HepG2 (cell line): ENCODE measurements around the gene C11orf65. TPM values are rescaled to one million over a fixed set of nuclear protein-coding genes. Genes with fewer than 3 reads are reported as not detected.

Source experiments
- CENPX ChIP-seq: sonication (generic); formaldehyde crosslinking; IDR thresholded peaks from 2 replicates; pipeline ENCODE4 v1.9.0; 2021; ENCODE audit warnings: mild to moderate bottlenecking, missing genetic modification reagents, moderate library complexity
- DNMT3B ChIP-seq: conservative IDR thresholded peaks from 2 replicates; pipeline ENCODE4 v1.6.1; 2016; ENCODE audit warnings: missing biosample characterization, control low read depth
- GATAD2A ChIP-seq: IDR thresholded peaks from 2 replicates; pipeline ENCODE4 v1.6.1; 2016
- IRF2 ChIP-seq: IDR thresholded peaks from 2 replicates; pipeline ENCODE4 v1.6.1; 2018; ENCODE audit warnings: missing genetic modification reagents, missing compliant biosample characterization
- KLF6 ChIP-seq: IDR thresholded peaks from 2 replicates; pipeline ENCODE4 v1.8.0; 2016; ENCODE audit warnings: missing biosample characterization, missing genetic modification reagents
- PTBP1 ChIP-seq: fragments of 200-400 bp; formaldehyde crosslinking; IDR thresholded peaks from 2 replicates; pipeline ENCODE4 v1.6.1; 2018; ENCODE audit warnings: low read length, low read depth; ENCODE audit not compliant: poor library complexity, severe bottlenecking
- REL ChIP-seq: sonication (generic); formaldehyde crosslinking; conservative IDR thresholded peaks from 2 replicates; pipeline ENCODE4 v1.8.0; 2022; ENCODE audit warnings: mild to moderate bottlenecking, missing genetic modification reagents, moderate library complexity
- XRCC5 ChIP-seq: fragments of 200-400 bp; formaldehyde crosslinking; optimal IDR thresholded peaks from 2 replicates; pipeline ENCODE3; 2017; ENCODE audit warnings: mild to moderate bottlenecking, low read length
- ZBTB8A ChIP-seq: sonication (generic); formaldehyde crosslinking; IDR thresholded peaks from 2 replicates; pipeline ENCODE4 v1.4.0; 2020; ENCODE audit warnings: mild to moderate bottlenecking, low read depth, missing genetic modification reagents, borderline replicate concordance
- ZFP37 ChIP-seq: sonication (generic); formaldehyde crosslinking; IDR thresholded peaks from 2 replicates; pipeline ENCODE4 v1.4.0; 2020; ENCODE audit warnings: missing genetic modification reagents, borderline replicate concordance
- ZNF234 ChIP-seq: sonication (generic); formaldehyde crosslinking; conservative IDR thresholded peaks from 2 replicates; pipeline ENCODE4 v1.5.1; 2020; ENCODE audit warnings: mild to moderate bottlenecking, missing genetic modification reagents
- ZNF251 ChIP-seq: sonication (generic); formaldehyde crosslinking; IDR thresholded peaks from 2 replicates; pipeline ENCODE4 v1.9.0; 2021; ENCODE audit warnings: mild to moderate bottlenecking, missing genetic modification reagents
- ZNF557 ChIP-seq: sonication (generic); formaldehyde crosslinking; IDR thresholded peaks from 2 replicates; pipeline ENCODE4 v1.4.0; 2020; ENCODE audit warnings: missing genetic modification reagents
- ZNF558 ChIP-seq: sonication (generic); formaldehyde crosslinking; IDR thresholded peaks from 2 replicates; pipeline ENCODE4 v1.9.0; 2022; ENCODE audit warnings: mild to moderate bottlenecking, missing genetic modification reagents, borderline replicate concordance
- ZNF781 ChIP-seq: sonication (generic); formaldehyde crosslinking; IDR thresholded peaks from 2 replicates; pipeline ENCODE4 v1.5.1; 2020; ENCODE audit warnings: borderline replicate concordance, mild to moderate bottlenecking, missing genetic modification reagents; ENCODE audit errors: not compliant biosample characterization
- ZNF879 ChIP-seq: sonication (generic); formaldehyde crosslinking; IDR thresholded peaks from 2 replicates; pipeline ENCODE4 v1.8.1; 2023; ENCODE audit warnings: missing genetic modification reagents
- ZSCAN21 ChIP-seq: sonication (generic); formaldehyde crosslinking; IDR thresholded peaks from 2 replicates; pipeline ENCODE4 v1.8.0; 2022; ENCODE audit warnings: mild to moderate bottlenecking, missing genetic modification reagents, moderate library complexity, borderline replicate concordance
- polyA plus RNA-seq, 8 experiments: library from polyadenylated mRNA; depleted of rRNA in 3 of 8; stranded (reverse) in 7 of 8; unstranded in 1 of 8; fragments of >200 nt; fragmentation: Illumina TruSeq in 4 of 8; extraction: Trizol in 4 of 8; gene quantifications; 2 replicates each; pipeline versions ENCODE4 v1.2.1 to v1.2.3, GENCODE V29; 2011 to 2016; ENCODE audit warnings: low read depth in 4 of 8, missing spikeins in 1 of 8, mixed read lengths in 1 of 8; ENCODE audit not compliant: insufficient read depth in 1 of 8
- total RNA-seq, 5 experiments: library from RNA; depleted of rRNA; stranded (reverse); fragments of >200 nt; fragmentation: Illumina TruSeq; extraction: Trizol; gene quantifications; 2 replicates each; pipeline ENCODE4 v1.2.3, GENCODE V29; 2016; ENCODE audit warnings: low read depth in 1 of 5
- TF ChIP-seq, protein P1 (sequence below): fragments of 450-650 bp; IDR thresholded peaks from 2 replicates; pipeline ENCODE4 v1.6.1; 2016
- TF ChIP-seq, protein P2 (sequence below): sonication (generic); formaldehyde crosslinking; IDR thresholded peaks from 2 replicates; pipeline ENCODE4 v1.4.0; 2020; ENCODE audit warnings: missing genetic modification reagents
- TF ChIP-seq, protein P3 (sequence below): sonication (generic); formaldehyde crosslinking; IDR thresholded peaks from 2 replicates; pipeline ENCODE4 v1.4.0; 2020; ENCODE audit warnings: missing genetic modification reagents, borderline replicate concordance
- TF ChIP-seq, protein P4 (sequence below): IDR thresholded peaks from 2 replicates; pipeline ENCODE4 v1.6.1; 2012; ENCODE audit warnings: inconsistent platforms

C11orf65 gene
- total and polyA plus RNA-seq, 2 of the 13 experiments (the other 11 are each of a cell fraction or from before 2014, with no cell fraction given) = 0.38 to 0.42 TPM

DNA sequence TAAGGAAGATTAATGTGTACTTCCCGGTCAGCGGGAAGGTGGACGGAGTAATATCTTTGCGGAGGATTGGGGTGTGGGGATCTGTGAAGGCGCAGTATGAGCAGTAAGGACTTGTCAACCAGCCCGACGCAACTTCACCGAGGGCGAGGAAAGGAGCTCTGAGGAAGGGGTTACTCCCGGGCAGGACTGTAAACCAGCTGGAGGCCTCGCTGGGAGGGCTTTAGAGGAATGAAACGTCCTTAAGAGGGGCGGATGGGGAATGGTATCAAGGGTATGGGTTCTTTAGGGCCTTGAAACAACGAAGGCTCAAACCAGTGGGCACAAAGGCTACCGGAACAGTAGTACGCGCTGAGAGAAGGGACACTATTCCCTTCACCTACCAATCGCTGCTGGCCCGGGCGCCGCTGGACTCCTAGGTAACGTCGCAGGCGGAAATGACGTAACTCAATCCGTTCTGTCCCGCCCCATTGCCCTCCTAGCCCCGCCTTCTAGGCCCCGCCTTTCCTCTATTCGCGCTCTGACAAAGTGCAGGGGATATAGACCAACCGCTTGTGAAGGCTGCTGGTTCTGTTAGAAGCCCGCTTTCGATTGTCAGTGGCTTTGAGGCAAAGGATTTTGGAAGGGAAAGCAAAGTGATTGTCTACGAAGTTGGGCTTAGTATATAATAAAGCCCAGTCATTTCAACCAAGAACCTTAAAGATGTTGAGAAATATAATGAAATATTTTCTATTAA is at the start of gene C11orf65 (continued):
- TF ChIP-seq, protein P1, sequence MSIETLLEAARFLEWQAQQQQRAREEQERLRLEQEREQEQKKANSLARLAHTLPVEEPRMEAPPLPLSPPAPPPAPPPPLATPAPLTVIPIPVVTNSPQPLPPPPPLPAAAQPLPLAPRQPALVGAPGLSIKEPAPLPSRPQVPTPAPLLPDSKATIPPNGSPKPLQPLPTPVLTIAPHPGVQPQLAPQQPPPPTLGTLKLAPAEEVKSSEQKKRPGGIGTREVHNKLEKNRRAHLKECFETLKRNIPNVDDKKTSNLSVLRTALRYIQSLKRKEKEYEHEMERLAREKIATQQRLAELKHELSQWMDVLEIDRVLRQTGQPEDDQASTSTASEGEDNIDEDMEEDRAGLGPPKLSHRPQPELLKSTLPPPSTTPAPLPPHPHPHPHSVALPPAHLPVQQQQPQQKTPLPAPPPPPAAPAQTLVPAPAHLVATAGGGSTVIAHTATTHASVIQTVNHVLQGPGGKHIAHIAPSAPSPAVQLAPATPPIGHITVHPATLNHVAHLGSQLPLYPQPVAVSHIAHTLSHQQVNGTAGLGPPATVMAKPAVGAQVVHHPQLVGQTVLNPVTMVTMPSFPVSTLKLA = no peak
- TF ChIP-seq KLF6 (CRISPR knock-in tag) (no peak), ZNF234 (CRISPR knock-in tag) (no peak), DNMT3B (CRISPR knock-in tag) (peak; percentile 63; the same call in 1 of the 2 replicates), REL (no peak), XRCC5 (peak; percentile 14), PTBP1 (no peak), IRF2 (CRISPR knock-in tag) (peak; percentile 89), ZNF251 (CRISPR knock-in tag) (no peak), ZNF879 (CRISPR knock-in tag) (no peak), GATAD2A (CRISPR knock-in tag) (0 out of 2 replicates have a peak, but pooled peaks have one; percentile 9), ZNF557 (CRISPR knock-in tag) (0 out of 2 replicates have a peak, but pooled peaks have one; percentile 19), CENPX (CRISPR knock-in tag) (no peak), ZFP37 (CRISPR knock-in tag) (peak; percentile 32; the same call in 1 of the 2 replicates), ZBTB8A (CRISPR knock-in tag) (no peak), ZNF781 (CRISPR knock-in tag) (no peak), ZSCAN21 (CRISPR knock-in tag) (no peak), ZNF558 (CRISPR knock-in tag) (no peak)
- TF ChIP-seq, protein P2, sequence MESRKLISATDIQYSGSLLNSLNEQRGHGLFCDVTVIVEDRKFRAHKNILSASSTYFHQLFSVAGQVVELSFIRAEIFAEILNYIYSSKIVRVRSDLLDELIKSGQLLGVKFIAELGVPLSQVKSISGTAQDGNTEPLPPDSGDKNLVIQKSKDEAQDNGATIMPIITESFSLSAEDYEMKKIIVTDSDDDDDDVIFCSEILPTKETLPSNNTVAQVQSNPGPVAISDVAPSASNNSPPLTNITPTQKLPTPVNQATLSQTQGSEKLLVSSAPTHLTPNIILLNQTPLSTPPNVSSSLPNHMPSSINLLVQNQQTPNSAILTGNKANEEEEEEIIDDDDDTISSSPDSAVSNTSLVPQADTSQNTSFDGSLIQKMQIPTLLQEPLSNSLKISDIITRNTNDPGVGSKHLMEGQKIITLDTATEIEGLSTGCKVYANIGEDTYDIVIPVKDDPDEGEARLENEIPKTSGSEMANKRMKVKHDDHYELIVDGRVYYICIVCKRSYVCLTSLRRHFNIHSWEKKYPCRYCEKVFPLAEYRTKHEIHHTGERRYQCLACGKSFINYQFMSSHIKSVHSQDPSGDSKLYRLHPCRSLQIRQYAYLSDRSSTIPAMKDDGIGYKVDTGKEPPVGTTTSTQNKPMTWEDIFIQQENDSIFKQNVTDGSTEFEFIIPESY (CRISPR knock-in tag) = no peak
- TF ChIP-seq, protein P3, sequence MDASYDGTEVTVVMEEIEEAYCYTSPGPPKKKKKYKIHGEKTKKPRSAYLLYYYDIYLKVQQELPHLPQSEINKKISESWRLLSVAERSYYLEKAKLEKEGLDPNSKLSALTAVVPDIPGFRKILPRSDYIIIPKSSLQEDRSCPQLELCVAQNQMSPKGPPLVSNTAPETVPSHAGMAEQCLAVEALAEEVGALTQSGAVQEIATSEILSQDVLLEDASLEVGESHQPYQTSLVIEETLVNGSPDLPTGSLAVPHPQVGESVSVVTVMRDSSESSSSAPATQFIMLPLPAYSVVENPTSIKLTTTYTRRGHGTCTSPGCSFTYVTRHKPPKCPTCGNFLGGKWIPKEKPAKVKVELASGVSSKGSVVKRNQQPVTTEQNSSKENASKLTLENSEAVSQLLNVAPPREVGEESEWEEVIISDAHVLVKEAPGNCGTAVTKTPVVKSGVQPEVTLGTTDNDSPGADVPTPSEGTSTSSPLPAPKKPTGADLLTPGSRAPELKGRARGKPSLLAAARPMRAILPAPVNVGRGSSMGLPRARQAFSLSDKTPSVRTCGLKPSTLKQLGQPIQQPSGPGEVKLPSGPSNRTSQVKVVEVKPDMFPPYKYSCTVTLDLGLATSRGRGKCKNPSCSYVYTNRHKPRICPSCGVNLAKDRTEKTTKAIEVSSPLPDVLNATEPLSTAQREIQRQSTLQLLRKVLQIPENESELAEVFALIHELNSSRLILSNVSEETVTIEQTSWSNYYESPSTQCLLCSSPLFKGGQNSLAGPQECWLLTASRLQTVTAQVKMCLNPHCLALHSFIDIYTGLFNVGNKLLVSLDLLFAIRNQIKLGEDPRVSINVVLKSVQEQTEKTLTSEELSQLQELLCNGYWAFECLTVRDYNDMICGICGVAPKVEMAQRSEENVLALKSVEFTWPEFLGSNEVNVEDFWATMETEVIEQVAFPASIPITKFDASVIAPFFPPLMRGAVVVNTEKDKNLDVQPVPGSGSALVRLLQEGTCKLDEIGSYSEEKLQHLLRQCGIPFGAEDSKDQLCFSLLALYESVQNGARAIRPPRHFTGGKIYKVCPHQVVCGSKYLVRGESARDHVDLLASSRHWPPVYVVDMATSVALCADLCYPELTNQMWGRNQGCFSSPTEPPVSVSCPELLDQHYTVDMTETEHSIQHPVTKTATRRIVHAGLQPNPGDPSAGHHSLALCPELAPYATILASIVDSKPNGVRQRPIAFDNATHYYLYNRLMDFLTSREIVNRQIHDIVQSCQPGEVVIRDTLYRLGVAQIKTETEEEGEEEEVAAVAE (CRISPR knock-in tag) = no peak
- TF ChIP-seq, protein P4, sequence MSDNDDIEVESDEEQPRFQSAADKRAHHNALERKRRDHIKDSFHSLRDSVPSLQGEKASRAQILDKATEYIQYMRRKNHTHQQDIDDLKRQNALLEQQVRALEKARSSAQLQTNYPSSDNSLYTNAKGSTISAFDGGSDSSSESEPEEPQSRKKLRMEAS = peak; percentile 48
